SU-DHL-6 (cell line): ENCODE measurements around the gene GIT2.

ENCODE experiments used
- CTCF ChIP-seq: fragments of 200-600 bp; sonication (generic); IDR thresholded peaks from one replicate; pipeline ENCODE4 v1.5.1; 2017; ENCODE audit warnings: antibody characterized with exemption, mild to moderate bottlenecking, low read length, moderate library complexity; ENCODE audit not compliant: insufficient read depth, poor library complexity, severe bottlenecking
- EZH2phosphoT487 ChIP-seq: fragments of 200-600 bp; sonication (generic), shearing (Covaris generic); conservative IDR thresholded peaks from 2 replicates; pipeline ENCODE4 v1.6.1; 2018; ENCODE audit warnings: mild to moderate bottlenecking, antibody characterized with exemption, low read length, moderate library complexity, mixed read lengths

- TF ChIP-seq EZH2phosphoT487 (no peak), CTCF (no peak)
Observed at GRCh38 chr12:110037315-110037714, 41.1 kb upstream of the GIT2 start.
